Glutamatergic neuron (in vitro differentiated cells): ENCODE results near the gene SLCO3A1. TPM values are rescaled to one million over a fixed set of nuclear protein-coding genes. Genes with fewer than 3 reads are reported as not detected.

ENCODE experiments used
- DNase-seq: peaks from one replicate; pipeline ENCODE4 v3.0.0; 2022
- H3K27ac Mint-ChIP-seq: one replicate; pipeline ENCODE4 v1.8.0; 2020; ENCODE audit warnings: mild to moderate bottlenecking, mixed read lengths, inconsistent platforms; ENCODE audit not compliant: unreplicated experiment
- H3K27me3 Mint-ChIP-seq: one replicate; pipeline ENCODE4 v1.8.0; 2020; ENCODE audit warnings: mild to moderate bottlenecking, moderate library complexity, mixed read lengths, inconsistent platforms; ENCODE audit not compliant: unreplicated experiment
- H3K36me3 Mint-ChIP-seq: one replicate; pipeline ENCODE4 v1.8.0; 2020; ENCODE audit warnings: mild to moderate bottlenecking, mixed read lengths, inconsistent platforms; ENCODE audit not compliant: unreplicated experiment
- H3K4me1 Mint-ChIP-seq: one replicate; pipeline ENCODE4 v1.8.0; 2020; ENCODE audit warnings: mild to moderate bottlenecking, low read depth, mixed read lengths, inconsistent platforms; ENCODE audit not compliant: unreplicated experiment
- H3K4me3 Mint-ChIP-seq: one replicate; pipeline ENCODE4 v1.8.0; 2020; ENCODE audit warnings: mild to moderate bottlenecking, mixed read lengths, inconsistent platforms; ENCODE audit not compliant: unreplicated experiment
- H3K9me3 Mint-ChIP-seq: one replicate; pipeline ENCODE4 v1.8.0; 2020; ENCODE audit warnings: mild to moderate bottlenecking, moderate library complexity, mixed read lengths, inconsistent platforms; ENCODE audit not compliant: unreplicated experiment
- total RNA-seq: library from RNA; stranded (reverse); fragmentation: NEBNext Ultra II Directional; extraction: Animal tissue kit (Norgen Biotek cat#: 25700); gene quantifications from one replicate; pipeline ENCODE4 v1.2.1, GENCODE V29; 2021; ENCODE audit not compliant: unreplicated experiment
- TF ChIP-seq, protein P1 (sequence below): fragments of 200-600 bp; sonication (generic); IDR thresholded peaks from one replicate; pipeline ENCODE4 v1.5.0; 2021; ENCODE audit not compliant: partially characterized antibody, unreplicated experiment

The SLCO3A1 gene
- total RNA-seq, 1 donor from 2014 or later = 27.9 TPM

DNA sequence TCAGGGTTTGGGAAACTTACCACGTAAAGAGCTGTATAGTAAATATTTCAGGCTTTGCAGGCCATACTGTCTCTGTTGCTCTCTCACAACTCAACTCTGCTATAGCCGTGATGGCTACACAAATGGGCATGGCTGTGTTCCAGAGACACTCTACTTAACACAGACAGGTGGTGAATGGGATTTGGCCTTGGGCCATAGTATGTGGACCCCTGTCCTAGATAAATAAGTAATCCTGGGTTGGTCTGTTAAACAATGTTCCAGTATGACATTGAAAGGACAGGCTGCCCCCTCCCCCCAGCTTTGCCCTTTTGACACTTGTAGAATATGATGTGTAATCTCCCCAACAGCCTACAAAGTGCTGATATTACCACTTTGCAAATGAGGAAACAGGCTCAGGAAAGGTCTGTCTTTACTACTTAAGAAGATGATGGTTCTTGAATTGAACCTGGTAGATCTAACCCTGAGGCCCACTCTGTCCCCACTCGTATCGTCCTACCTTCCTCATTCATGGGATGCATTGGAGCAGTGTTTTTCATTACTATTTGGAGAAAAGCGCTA is 38.4 kb downstream of the SLCO3A1 start:
- H3K4me1 Mint-ChIP-seq = peaks cover 23% of the 10 kb centered on the region
- no peaks in the 10 kb centered on the region for H3K36me3 Mint-ChIP-seq
- H3K9me3 Mint-ChIP-seq = peaks cover 3% of the 10 kb centered on the region
- TF ChIP-seq, protein P1, sequence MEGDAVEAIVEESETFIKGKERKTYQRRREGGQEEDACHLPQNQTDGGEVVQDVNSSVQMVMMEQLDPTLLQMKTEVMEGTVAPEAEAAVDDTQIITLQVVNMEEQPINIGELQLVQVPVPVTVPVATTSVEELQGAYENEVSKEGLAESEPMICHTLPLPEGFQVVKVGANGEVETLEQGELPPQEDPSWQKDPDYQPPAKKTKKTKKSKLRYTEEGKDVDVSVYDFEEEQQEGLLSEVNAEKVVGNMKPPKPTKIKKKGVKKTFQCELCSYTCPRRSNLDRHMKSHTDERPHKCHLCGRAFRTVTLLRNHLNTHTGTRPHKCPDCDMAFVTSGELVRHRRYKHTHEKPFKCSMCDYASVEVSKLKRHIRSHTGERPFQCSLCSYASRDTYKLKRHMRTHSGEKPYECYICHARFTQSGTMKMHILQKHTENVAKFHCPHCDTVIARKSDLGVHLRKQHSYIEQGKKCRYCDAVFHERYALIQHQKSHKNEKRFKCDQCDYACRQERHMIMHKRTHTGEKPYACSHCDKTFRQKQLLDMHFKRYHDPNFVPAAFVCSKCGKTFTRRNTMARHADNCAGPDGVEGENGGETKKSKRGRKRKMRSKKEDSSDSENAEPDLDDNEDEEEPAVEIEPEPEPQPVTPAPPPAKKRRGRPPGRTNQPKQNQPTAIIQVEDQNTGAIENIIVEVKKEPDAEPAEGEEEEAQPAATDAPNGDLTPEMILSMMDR = no peak
- H3K4me3 Mint-ChIP-seq = no peak overlapping the region
- no peak overlapping the region for H3K27ac Mint-ChIP-seq
- no peak for DNase-seq
- H3K27me3 Mint-ChIP-seq = no peaks in the 10 kb centered on the region

- H3K4me3 Mint-ChIP-seq = no peak overlapping the region
- H3K27ac Mint-ChIP-seq = no peak overlapping the region
- peaks cover 20% of the 10 kb centered on the region for H3K4me1 Mint-ChIP-seq
- H3K9me3 Mint-ChIP-seq = peaks cover 3% of the 10 kb centered on the region
- TF ChIP-seq, protein P1 = no peak
- H3K36me3 Mint-ChIP-seq = no peaks in the 10 kb centered on the region
- DNase-seq = no peak
- H3K27me3 Mint-ChIP-seq = no peaks in the 10 kb centered on the region
Observed at GRCh38 chr15:91892436-91892835, 38.9 kb downstream of the SLCO3A1 start.

DNA sequence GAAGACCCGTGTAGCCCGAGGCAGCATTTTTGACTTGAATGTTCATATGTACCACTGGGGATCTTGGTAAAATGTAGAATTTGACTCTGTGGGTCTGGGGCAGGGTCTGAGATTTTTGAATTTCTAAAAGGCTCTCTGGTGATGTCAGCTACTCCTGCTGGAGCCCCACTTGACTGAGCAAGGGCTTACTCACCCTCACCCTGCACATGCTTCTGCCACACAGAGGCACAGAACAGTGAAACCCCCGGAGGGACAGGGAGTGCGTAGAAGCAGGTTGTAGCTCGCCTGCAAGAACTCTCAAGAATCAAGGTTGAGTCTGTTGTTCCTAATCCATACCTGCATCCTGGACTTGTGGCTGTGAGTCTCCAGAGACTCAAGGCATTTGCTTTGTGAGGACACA is 41.1 kb downstream of the SLCO3A1 start:
- H3K4me3 Mint-ChIP-seq = no peak overlapping the region
- TF ChIP-seq, protein P1 = no peak
- H3K9me3 Mint-ChIP-seq = peaks cover 5% of the 10 kb centered on the region
- H3K27ac Mint-ChIP-seq = no peak overlapping the region
- no peaks in the 10 kb centered on the region for H3K27me3 Mint-ChIP-seq
- H3K4me1 Mint-ChIP-seq = peaks cover 27% of the 10 kb centered on the region
- no peak for DNase-seq
- H3K36me3 Mint-ChIP-seq = no peaks in the 10 kb centered on the region

DNA sequence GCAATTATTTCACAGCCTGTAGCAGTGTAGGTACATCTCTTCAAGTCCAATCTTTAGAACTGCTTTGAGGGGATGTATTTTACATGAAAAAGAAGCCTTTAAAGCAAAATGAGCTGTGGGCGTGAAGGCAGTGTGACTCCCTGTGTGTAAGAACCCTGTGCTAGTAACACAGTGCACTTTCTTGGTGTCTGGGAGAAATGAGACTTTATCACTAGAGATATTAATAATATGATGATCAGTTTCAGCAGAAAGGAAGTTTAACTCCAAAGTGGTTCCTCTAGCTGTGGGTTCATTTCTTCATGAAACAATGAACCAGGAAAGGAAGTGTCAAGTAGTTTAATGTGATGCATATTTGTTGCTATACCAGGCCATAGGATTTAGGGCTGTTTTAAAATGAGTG is 41.5 kb downstream of the SLCO3A1 start:
- Mint-ChIP-seq H3K27me3 (no peaks in the 10 kb centered on the region), H3K4me1 (peaks cover 27% of the 10 kb centered on the region), H3K4me3 (no peak overlapping the region), H3K27ac (no peak overlapping the region), H3K9me3 (peaks cover 5% of the 10 kb centered on the region), H3K36me3 (no peaks in the 10 kb centered on the region)
- TF ChIP-seq, protein P1 = no peak
- no peak for DNase-seq

DNA sequence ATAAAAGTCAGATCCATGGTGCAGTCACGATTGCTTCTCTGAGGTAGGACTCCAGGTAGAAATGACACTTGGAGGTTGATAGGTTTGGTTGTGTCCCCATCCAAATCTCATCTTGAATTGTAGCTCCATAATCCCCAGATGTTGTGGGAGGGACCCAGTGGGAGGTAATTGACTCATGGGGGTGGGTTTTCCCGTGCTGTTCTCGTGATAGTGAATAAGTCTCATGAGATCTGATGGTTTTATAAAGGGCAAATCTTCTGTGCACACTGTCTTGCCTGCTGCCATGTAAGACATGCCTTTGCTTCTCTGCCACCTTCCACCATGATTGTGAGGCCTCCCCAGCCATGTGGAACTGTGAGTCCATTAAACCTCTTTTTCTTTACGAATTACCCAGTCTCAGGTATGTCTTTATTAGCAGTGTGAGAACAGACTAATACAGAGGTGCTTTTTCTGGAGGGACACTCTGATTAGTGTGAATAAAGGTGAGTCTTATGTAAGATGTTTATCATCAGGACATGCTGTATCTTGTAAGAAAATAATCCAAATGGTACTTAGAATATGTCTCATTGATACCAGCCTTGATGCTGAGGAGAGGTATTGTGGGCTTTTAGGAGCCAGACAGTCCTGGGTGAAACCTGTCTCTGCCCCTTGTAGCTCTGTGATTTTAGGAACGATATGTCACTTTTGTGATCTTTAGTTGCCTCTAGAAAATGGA is 43.0 kb downstream of the SLCO3A1 start:
- no peak overlapping the region for H3K27ac Mint-ChIP-seq
- no peak for DNase-seq
- H3K36me3 Mint-ChIP-seq = peaks cover 9% of the 10 kb centered on the region
- TF ChIP-seq, protein P1 = no peak
- H3K27me3 Mint-ChIP-seq = no peaks in the 10 kb centered on the region
- H3K4me3 Mint-ChIP-seq = no peak overlapping the region
- H3K4me1 Mint-ChIP-seq = peaks cover 23% of the 10 kb centered on the region
- peaks cover 2% of the 10 kb centered on the region for H3K9me3 Mint-ChIP-seq
